Measurements from ENCODE around the gene CCNL2.
"Not testable (repeated sequence)": the region's sequence is repeated elsewhere in the genome, so short reads cannot be mapped to it uniquely, and the experiment has no call there.

CCNL2 gene

DNA sequence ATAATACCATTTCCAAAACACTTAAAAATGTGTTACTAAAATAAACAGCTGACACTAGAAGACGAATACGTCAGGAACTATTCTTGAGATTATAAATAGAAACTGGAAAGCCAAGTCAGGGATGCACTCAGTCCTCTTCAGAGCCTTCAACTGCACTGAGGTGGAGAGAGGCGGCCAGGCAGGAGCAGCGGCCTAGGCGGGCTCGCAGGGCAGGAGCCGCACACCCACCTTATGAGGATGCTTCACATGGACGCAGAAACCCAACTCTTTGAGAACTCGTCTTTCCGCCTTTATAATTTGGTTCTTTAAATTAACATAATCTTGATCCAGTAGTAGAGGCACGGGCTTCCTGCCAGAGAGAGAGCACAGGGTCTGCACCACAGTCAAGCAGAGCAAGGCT lies 4.0 kb downstream of the CCNL2 start:
- DNase-seq = no peak

DNA sequence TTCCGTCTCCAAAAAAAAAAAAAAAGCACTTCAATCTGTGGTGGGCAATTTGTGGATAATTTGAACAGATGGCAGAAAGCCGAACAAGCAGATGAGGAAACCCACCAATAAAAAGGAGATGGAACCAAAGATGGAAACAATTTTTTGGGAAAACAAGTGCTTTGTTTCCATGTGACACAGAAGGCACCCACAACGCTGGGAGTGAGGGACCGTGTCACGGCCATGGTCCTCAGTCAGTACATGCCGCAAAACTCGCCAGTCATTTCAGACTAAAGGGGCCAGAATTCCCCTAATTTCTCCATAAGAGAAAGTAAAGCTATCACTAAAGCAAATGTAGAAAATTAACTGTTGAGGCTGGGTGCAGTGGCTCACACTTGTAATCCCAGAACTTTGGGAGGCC lies 5.0 kb downstream of the CCNL2 start:
- DNase-seq = no peak

DNA sequence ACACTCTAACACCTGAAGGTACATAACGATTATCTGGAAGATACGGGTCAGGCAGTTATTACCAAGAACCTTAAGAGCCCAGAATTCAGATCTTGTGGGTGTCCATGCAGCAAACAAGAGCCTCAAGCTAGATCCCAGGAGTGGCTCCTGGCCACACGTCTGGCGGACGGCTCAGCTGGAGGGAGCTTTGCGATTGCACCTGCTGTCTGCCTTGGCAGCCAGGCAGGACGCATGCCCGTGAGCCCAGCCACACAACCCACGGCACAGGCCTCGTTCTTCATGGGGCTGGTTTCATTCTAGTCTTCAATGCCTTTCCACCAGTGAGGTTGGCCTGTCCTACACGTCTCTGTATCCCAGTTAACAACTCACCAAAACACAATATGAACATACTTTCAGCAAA lies 5.7 kb downstream of the CCNL2 start:
- no peak for DNase-seq

DNA sequence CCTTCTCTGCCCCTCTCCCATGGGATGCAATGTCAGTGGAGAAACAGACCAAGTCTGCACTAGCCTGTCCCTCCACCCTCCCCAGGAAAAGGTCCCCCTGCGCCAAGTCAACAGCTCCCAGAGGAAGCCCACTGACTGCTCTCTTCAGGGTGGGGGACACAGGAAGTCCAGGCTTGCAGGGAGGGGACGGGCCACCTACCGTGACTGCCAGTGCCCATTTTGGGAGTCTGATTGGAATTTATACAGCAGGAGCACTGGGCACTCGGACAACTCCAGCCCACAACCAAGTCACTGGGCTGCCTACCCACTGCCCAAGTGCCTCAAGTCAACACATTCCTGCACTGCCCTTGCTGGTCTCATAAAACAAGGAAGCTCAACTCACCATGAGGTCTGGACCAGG lies 6.1 kb downstream of the CCNL2 start:
- DNase-seq = no peak

DNA sequence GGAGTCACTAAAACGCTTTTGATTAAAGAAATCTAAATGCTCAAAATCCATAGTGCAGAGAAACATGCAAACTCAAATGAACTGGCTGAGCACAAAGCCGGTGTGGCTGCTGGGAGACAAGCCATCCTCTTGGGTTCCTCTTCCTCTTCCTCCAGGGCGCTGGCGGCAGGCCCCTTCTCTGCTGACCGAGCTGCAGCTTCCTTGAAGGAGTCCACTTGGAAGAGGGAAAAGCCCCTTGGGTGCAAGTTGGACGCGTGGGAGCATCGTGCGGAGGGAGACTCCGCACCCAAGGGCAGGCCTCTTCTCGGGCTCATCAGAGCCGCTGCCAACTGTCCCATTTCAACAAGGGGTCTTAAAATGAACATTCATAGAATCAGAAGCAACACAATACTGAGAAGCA lies 7.9 kb downstream of the CCNL2 start:
- no peak for DNase-seq

- DNase-seq = no peak
Observed at GRCh38 chr1:1390675-1391074, 8.5 kb downstream of the CCNL2 start.

GRCh38 chr1:1388078-1388472 lies 11.1 kb downstream of the CCNL2 start:
- DNase-seq = no peak

DNA sequence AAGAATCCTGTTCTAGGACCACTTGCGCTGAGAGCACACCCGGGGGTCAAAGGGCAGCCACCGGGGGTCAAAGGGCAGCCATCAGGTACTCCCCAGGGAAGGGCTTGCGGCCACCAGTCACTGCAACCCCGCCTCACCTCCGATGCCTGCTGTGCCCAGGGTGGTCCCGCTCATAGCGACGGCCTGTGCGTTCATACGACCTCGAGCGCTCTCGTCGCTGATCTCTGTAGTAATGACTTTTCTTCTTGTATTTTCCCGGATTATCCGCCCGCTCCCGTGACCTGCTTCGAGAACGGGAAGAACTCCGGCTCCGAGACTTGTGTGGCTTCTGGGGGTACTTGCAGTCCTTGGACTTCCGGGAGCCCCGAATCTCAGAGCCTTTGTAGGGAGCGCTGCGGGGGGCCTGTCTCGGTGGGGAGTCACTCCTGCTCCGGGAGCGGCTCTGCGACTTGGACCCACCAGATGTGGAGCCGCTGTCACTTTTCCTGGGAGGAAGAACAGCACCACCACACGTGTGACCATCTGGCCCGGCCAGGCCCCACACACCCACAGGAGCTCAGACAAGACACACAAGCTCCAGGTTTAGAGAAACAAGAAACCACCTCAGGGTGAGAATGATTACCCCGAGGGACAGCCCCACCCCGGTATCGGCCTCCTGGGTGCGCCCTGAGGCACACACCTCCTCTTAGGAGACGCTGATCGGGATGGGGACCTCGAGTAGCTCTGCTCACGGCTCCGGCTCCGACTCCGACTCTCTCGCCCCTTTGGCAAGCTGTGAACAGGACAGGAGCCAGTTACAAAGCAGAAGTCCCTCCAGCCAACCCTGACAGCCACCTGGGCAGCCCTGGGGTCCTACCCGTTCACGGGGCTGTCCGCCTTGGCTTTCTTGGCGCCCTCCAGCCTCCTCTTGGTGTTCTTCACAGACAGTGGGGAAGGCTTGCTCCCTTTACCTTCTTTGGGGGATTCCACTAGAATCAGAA lies 11.7 kb downstream of the CCNL2 start:
- no peak for DNase-seq

DNA sequence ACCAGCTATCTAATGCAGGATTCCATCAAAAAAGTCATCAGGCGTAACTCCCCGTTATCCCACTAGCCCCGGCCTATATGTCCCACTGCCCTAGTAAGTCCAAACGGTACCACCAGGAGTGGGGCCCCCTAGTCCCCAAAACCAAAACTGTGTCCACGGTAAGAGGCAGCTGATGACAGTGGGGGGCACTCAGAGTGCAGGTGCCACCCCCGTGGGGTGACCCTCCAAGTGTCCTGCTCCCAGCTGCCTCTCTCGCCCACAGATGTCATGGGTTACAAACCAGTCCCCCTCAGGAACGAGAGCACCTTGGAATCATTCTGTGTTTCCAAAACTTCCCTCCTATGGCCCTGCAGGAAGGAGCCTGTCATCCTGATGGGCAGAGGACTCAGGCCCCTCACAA lies 13.2 kb downstream of the CCNL2 start:
- no peak for DNase-seq

DNA sequence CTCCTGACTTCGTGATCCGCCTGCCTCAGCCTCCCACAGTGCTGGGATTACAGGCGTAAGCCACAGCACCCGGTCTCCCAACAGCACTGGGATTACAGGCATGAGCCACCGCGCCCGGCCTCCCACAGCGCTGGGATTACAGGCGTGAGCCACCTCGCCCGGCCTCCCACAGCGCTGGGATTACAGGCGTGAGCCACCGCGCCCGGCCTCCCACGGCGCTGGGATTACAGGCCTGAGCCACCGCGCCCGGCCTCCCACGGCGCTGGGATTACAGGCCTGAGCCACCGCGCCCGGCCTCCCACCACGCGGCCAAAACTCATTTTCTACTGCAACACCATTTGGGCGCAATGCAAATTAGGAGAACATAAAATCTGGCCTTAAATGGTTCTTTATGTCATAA lies 13.8 kb downstream of the CCNL2 start:
- DNase-seq = not testable (repeated sequence)

GRCh38 chr1:1381294-1381693 lies 17.8 kb downstream of the CCNL2 start:
- DNase-seq = no peak

GRCh38 chr1:1380860-1381259 lies 18.3 kb downstream of the CCNL2 start:
- DNase-seq = no peak

GRCh38 chr1:1377540-1378205 lies 21.5 kb downstream of the CCNL2 start:
- DNase-seq = no peak

GRCh38 chr1:1376551-1377226 lies 22.4 kb downstream of the CCNL2 start:
- DNase-seq = no peak

DNA sequence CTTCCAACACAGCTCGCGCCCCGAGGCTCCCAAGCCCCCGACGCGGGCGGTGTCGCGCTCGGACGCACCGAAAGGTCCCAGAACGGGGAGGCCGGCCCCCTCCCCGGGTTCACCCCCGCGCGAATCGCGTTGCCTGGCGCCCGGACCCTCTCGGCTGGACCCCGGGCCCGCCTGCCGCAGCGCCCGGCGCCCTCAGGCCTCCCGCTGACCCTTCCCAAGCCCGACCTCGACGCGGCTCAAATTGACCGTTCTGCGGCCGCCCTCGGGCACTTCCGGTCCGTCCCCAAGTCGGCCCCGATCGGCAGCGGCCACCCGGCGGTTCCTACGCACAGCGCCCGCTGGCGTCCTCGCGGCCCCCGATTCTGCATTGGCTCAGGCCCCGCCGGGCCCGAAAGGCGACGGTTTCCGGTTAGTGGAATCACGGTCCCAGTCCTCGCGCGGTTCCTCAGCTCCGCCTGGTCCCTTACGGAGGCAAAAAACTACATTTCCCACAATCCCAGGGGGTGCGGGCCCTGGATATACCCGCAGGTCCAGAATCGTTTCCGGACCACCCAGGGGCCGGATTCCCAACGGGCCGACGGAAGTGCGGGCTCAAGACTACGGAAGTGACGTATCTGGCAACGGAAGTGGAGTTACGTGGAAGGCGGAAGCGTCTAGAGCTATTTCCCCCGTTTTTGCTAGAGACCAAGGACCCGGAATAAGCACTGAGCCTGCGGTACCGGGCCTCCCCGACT lies 24.0 kb downstream of the CCNL2 start, which contains the start of gene AURKAIP1:
AURKAIP1 (minus strand) TSS at position 279 of the 734 bp plus-strand sequence. CDS start 451 bp downstream, outside the sequence.
- DNase-seq = peak; percentile 99

- no peak for DNase-seq
Observed at GRCh38 chr1:1374589-1374928, 24.6 kb downstream of the CCNL2 start.

GRCh38 chr1:1373815-1374588 lies 25.1 kb downstream of the CCNL2 start:
- no peak for DNase-seq

DNA sequence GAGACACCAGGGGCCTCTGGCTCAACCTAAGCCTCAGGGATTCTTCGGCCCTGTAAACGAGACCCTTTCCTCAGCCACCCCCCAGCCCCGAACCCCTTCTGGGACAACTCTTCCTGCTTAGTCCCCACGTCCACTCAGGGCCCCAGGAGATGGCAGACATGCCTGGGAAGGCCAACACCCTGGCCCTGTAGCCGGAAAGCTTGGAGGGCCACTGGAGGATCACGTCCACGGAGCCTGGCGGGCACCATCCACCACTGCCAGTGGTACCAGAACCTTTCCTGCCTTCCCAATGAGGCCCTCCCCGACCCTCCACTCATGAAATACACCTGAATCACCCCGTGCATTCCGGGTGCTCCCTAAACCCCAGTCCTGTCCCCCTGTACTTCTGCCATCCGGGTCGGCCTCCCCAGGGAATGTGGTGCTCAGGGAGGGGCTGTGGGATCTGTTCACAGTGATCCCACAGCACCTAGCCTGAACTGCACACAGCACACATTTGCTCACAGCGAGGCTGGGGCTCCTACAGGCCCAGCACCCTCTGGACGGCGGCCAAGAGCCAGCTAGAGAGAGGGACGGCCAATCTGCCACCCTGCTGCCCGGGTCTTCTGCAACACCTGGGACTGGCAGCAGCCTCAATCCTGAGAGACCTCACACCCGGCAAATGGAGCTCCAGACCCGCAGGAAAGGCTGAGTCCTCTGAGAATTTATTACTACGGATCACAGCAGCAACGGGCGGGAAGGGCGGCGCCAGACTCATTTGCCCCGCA lies 25.9 kb downstream of the CCNL2 start:
- DNase-seq = no peak

- DNase-seq = peak; percentile 35
Observed at GRCh38 chr1:1371746-1372711, 27.1 kb downstream of the CCNL2 start.

DNA sequence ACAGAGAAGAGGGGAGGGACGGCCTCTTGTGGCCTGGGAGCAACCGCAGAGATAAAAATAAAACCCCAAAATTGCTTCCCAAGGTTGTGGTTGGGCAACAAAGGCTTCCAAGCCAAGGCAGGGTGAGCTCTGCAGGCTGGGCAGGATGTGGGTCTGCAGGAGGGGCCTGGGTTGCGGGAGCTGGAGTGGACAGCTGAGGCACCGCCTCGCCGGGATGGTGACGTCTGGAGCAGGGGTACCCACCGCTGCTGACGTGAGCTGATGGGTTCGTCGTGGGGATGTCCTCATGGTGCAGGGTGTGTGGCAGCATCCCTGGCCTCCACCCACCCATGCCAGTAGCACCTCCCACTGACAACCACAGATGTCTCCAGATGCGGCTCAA lies 27.8 kb downstream of the CCNL2 start:
- DNase-seq = no peak
